Ureter (tissue), 1 donor: ENCODE data around the gene KLHL29. TPM values are rescaled to one million over a fixed set of nuclear protein-coding genes. Genes with fewer than 3 reads are reported as not detected.
"Not testable (repeated sequence)": the region's sequence is repeated elsewhere in the genome, so short reads cannot be mapped to it uniquely, and the experiment has no call there.

Experiments used
- DNase-seq: peaks from one replicate; pipeline ENCODE4 v3.0.0-alpha.2; 2020; ENCODE audit warnings: low spot score
- total RNA-seq: library from RNA; stranded (reverse); gene quantifications from one replicate; pipeline ENCODE4 v1.2.4, GENCODE V29; 2023
- donor health status: DM: yes; HTN: yes; CAD: no.

The KLHL29 gene
- total RNA-seq, 1 donor from 2014 or later = 16.8 TPM

DNA sequence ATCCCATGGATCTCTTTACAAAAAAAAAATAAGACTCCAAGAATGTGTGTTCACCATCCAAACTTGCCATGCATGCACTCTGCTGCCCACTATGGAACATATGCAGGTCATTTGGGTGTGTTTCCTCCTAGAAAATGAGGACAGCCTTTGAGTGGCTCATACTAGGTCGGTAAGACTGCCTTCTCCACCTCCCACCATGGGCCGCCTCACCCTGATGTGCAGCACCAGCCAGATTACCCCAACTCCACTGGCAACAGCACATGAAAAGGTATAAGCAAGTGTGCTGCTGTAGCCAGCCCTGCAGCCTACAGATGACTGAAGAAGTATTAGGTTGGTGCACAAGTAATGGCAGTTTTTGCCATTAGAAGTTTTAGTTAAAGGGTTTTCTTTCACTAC lies 327.8 kb downstream of the KLHL29 start:
- no peak for DNase-seq

DNA sequence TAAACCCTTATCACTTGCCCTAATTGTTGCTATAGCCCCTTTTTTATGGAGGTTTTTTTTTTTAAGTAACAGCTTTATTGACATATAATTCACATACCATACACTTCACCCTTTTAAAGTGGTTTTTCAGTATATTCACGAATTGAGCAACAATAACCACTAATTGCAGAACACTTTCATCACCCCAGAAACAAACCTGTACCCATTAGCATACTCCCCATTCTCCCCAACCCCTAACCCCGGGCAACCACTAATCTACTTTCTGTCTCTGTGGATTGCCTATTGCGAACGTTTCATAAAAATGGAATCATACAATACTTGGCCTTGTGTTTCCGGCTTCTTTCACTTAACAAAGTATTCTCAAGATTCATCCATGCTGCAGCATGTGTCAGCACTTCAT lies 328.4 kb downstream of the KLHL29 start:
- no peak for DNase-seq

DNA sequence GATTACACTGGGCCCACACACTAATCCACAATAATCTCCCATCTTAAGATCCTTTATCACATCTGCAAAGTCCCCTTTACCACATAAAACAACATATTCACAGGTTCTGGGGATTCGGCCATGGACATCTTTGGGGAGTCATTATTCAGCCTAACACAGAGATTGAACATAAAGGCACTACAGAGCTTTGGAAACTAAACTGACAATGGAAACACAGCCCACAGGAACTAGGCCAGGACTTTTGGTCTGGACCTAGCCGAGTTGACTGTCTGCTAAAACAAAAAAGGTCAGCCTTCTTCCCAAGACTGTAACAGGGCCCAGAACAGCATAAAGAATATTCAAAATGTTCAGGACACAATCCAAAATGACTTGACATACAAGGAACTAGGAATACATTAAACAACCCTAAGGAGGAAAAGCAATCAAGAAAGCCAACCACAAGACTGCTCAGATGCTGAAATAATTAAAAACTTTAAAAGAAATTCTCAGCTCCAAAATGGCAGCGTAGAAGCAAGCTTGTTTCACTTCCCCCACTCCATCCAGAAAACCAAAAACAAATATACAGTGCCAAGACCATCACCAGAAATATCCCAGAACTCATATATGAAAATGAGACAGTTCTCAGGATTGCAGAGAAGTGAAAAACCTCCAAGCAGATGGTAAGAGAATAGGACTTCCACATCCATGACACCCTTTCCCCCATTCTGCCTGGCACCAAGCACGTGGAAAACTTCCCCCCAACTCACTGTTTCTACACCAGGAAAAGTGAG lies 334.1 kb downstream of the KLHL29 start:
- no peak for DNase-seq

DNA sequence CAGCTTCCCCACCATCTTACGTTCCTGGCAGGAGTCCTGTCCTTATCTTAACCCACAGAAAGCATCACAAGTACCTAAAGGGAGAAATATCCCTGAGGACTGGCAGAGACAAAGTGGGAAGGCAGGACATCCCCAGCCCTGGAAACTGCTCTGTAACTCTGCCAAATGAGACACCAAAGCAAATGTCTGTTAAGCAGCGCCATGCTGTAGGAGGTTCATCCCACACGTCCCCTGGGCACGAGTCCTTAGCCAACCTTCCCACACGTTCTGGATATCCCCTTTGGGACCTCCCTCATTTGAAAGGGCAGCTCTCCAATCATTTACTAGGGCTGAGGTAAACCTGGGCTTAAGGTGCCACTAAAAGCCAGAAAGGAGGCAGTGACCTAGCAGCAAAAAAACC lies 334.7 kb downstream of the KLHL29 start:
- DNase-seq = no peak

DNA sequence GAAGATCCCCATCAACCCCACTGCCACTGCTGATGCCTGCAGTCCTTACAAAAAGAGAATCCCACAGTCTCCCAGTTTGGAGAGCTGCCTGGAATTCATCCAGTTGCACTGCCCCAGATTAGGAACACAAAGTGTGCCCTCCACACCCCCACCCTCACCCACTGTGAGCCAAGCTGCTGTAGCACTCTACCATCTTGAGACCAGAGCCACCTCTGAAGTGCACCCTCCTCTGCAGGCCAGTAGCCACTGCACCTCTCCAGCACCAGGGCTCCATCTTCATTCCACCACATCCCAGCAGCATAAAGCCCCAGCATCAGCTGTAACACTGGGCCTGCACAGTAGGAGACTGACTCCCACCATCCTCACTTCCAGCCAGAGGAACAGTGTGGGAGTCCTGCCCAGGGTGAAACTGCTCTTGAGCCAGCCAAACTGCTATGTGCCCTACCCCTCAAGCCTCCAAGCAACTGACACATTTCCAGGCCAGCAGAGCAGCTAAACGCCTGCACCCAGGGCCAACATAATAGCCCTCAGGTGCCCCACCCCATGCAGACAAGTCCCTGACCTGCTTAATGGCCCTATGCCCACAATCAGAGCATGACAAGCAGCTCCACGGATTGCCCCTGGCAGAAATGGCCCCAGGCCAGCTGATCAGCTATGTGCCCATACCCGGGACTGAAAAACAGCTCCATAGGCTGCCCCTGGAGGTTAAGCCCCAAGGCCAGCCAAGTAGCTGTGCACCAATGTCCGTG lies 335.9 kb downstream of the KLHL29 start:
- DNase-seq = no peak

DNA sequence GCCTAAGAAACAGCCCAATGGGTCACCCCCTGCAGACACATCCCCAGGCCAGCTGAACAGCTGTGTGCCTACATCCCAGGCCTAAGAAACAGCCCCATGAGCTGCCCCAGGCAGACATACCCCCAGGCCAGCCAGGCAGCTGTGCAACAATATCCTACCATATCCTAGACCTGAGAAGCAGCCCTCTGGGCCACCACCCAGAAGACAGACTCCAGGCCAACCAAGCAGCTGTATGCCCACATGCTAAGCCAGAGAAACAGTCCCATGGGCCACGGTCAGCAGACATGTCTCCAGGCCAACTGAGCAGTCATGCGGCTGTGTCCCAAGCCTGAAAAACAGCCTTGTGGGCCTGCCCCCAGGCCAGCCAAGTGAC lies 336.5 kb downstream of the KLHL29 start:
- no peak for DNase-seq

DNA sequence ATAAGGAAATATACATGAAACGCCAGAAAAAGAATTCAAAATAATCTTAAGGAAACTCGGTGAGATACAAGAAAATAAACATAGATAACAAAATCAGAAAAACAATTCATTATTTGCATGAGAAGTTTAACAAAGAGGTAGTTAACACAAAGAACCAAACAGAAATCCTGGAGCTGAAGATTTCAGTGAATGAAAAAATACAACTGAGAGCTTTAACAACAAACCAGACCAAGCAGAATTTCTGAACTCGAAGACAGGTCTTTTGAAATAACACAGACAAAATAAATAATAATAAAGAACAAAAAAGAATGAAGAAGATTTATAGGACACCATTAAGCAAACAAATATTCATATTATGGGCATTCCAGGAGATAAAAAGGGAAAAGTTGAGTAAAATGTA lies 337.3 kb downstream of the KLHL29 start:
- DNase-seq = no peak

DNA sequence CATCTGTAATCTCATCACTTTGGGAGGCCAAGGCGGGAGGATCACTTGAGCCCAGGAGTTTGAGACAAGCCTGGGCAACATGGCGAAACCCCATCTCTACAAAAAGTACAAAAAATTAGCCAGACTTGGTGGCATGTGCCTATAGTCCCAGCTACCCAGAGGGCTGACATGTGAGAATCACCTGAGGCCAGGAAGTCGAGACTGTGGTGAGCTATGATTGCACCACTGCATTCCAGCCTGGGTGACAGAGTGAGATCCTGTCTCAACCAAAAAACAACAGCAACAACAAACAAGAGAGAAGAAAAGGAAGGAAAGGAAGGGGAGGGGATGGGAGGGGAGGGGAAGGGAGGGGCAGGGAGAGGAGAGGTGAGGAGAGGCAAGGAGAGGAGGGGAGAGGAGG lies 338.1 kb downstream of the KLHL29 start:
- DNase-seq = not testable (repeated sequence)

DNA sequence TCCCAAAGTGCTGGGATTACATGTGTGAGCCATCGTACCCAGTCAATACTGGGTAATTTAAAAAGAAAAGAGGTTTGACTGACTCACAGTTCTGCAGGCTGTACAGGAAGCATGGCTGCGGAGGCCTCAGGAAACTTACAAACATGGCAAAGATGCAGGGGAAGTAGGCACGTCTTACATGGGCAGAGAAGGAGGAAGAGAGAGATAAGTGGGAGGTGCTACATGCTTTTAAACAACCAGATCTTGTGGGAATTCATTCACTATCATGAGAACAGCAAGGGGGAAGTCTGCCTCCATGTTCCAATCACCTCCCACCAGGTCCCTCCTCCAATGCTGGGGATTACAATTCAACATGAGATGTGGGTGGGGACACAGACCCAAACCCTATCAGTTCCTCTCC lies 349.4 kb downstream of the KLHL29 start:
- no peak for DNase-seq

DNA sequence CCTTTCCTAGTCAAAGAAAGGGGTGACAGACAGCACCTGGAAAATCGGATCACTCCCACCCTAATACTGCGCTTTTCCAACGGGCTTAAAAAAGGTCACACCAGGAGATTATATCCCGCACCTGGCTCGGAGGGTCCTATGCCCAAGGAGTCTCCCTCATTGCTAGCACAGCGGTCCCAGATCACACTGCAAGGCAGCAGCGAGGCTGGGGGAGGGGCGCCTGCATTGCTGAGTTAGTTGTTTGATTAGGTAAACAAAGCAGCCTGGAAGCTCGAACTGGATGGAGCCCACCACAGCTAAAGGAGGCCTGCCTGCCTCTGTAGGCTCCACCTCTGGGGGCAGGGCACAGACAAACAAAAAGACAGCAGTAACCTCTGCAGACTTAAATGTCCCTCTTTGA lies 351.8 kb downstream of the KLHL29 start:
- not testable (repeated sequence) for DNase-seq

DNA sequence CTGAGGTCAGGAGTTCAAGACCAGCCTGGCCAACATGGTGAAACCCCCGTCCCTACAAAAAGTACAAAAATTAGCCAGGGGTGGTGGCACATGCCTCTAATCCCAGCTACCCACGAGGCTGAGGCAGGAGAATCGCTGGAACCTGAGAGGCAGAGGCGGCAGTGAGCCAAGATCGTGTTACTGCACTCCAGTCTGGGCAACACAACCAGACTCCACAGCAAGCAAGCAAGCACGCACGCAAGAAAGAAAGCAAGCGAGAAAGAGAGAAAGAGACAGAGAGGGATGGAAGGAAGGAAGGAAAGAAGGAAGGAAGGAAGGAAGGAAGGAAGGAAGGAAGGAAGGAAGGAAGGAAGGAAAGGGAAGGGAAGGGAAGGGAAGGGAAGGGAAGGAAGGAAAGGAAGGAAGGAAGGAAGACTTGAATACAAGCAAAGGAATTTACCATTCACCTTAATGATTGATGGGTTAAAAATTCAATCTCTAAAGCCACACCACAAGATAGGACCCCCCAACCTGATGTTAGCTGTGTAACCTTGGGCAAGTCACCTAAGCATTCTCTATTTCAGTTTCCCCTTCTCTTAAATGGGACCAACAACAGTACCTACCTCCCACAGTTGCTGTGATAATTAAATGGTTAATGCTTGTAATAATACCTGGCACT lies 360.2 kb downstream of the KLHL29 start:
- DNase-seq = no peak

DNA sequence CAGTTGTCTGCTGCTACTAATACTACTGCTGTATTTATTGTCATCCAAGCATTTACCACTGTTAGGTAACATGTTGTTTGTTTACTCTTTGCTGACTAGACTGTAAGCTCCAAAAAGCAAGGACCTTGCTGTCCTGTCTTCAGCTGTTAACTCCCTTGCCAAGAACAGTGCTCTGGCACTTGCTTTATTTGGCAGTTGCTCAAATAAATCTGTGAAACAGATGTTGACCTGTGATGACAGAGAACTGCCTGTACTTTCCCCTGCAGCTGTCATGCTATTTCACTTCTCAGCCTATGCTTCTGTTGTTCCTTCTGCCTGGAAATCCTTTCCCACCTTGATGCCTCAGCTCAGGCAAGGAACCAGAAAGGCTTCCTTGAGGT lies 360.7 kb downstream of the KLHL29 start:
- DNase-seq = peak; percentile 45

DNA sequence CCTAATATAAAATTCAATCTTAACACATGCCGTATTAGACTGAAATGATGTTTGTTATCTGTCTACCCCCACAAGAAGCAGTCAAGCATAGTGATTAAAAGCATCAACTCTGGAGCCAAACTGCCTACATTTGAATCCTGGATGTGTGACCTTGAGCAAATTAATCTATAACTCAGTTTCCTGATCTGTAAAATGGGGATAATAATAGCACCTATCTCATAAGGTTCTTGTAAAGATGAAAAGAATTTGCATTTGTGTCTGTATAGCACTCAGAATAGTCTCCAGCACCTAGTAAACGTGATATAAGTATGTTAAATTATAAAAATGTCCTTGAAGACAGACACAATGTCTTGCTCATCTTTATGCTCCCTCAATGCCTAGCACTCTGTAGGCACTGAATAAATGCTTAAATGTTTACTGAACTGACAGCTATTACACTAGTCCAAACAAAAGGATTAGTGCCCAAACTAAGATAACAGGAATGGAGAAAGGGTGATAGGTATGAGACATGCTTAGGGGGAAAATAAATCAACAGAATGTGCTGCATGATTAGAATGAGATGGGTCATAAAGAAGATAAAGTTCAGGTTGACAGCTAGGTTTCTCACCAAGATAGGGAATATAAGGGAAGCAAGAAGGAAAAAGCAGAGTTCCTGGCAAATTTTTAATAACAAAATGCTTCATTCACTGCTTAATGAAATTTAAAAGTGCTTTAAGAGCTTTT lies 361.3 kb downstream of the KLHL29 start:
- DNase-seq = no peak

DNA sequence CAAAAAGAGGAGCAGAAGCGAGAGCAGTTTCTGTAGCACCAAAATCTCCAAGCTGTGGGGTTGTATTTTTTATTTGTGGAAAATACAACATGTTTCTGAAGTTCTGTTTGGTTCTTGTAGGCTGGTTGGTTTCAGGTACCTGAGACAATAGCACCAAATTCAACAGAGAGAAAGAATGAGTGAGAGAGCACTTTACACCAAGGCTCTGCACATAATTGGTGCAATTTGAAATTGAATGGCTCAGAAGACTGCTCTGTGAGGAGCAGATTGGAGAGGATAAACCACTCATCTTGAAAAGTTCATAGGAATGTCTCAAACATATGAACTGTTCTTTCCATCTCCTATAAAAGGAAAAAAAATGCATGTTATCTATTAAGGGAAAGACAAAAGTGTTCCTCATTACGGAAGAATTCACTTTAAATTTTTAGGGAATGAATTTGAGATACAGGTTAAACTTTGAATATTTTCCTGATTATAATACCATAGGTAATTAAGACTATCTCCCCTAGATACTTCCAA lies 366.8 kb downstream of the KLHL29 start:
- no peak for DNase-seq

DNA sequence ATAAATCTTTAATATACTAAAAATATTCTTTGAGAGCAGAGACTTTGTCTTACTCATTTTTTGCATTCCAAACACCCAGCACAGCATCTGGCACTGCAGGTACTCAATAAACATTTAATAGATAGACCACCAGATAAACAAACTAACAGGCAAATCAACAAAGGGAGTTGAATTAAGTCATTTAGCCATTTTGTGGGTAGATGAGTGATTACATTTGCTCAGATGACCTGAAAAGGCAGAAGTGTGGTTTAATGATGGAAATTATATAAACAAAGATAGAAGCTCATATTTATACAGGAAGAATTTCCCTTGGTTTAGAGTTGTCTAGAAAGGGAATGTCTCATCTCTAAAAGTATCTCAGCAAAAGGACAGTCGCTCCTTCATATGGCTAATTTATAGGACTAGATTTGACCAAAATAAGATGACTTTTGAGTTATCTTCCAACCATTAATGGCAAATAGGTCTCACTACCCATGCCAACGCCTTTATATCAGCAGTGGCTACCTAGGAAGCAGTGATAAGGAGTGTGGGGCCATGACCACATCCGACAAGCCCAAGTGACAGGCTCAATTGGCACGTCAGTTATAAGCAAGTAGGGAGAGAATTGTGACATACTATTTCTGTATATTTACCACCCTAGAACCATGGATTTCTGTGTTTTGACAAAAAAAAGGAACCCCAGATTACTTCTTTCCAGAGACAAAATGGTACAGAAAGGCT lies 368.5 kb downstream of the KLHL29 start:
- no peak for DNase-seq

DNA sequence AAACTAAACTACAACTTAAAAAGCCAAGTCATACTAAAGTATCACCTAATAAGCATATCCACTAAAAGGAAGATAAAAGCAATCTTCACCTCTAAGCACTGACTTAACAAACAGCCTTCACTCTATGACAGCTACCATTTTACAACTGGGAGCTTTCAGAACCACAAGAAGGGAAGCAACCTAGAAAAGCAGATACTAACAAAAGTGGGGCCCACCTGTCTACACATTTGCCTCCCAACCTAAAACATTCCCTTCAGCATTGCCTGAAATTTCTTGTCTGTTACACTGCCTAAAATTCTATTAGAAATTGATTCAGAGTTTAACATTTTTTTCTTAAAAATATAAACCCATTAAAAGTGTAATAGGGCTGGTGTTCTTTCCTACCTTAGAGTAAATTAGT lies 370.0 kb downstream of the KLHL29 start:
- DNase-seq = no peak

DNA sequence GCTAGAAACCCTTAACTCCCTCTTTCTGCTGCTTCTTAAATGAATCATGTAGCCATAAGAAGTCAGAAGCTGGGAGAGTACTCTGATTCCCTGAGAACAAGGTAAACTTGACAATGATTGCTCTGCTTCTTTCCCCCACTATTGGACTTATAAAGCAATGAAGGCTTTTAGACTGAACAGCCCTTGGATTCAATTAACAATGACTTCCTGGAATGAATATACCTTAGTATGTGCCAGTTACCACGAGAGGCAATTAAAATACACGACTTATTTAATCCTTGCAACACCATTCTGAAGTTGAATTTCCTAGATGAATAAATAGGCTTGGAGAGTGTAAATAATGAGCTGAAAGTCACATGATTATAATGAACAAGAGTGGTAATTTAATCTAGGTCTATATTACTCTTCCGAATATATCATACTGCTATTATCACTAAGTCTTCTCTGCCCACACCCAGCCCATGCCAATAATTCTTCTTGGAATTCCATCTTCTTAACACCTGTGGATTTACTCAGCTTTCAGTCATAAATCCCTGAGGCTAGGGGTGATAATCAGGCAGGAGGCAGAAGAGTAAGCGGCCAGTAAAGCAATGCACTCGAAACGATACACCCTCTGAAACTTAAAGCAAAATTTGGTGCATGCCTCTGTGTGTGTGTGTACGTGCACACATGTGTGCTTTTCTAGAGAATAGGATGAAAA lies 371.8 kb downstream of the KLHL29 start:
- no peak for DNase-seq

DNA sequence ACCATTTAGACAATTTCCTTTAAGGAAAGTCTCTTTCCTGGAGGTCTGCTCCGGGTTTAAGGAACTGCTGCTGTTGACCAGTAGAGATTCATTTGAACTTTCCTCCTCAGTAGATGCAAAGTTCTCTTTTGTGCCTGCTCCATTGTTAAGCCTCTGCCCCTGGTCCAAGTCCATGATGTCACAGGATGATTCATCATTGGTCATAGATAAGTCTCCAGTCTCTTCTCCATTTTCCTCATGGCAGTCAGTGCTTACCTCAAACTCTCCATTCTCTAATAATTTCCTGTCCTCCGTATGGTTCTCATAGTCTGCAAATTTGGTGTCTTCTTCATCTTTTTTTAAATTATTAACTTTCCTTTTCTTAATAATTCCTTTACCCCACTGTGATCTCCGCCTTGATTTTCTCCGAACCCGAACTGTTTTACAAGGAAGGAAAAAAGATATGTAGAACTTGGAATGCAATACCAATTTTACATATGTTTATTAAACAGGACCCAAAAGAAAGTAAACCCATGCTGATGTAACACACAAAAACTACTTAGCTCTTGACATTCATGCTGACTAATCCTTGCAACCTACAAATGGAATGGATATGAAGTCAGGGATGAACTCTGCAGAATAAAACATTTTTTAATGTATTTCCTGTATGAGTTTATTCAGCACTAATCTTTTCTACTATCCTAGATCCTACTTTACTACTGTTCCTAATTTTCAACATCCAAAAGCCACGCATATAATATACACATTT lies 372.9 kb downstream of the KLHL29 start:
- no peak for DNase-seq
